IMR-90 (cell line): ENCODE data around the gene DNAJC3. TPM values are rescaled to one million over a fixed set of nuclear protein-coding genes. Genes with fewer than 3 reads are reported as not detected.
"Not testable (repeated sequence)": the region's sequence is repeated elsewhere in the genome, so short reads cannot be mapped to it uniquely, and the experiment has no call there.

Experiments used
- ATAC-seq: fragments of 200-7000 bp; cut with Tn5 transposase; 2 replicates; pipeline ENCODE4 v1.9.1; 2020; ENCODE audit warnings: low read depth, mild to moderate bottlenecking, moderate library complexity
- BruUV-seq: library from RNA; stranded (reverse); fragments of 400-500 nt; replicated peaks from 2 replicates; lab custom pipeline; 2021; lab: Mats Ljungman, UMichigan
- CTCF ChIA-PET: fragments of 300-600 bp; formaldehyde crosslinking; extraction: SDS; loops from one replicate; lab custom pipeline; 2021; ENCODE audit warnings: antibody characterized with exemption; lab: Yijun Ruan, JAX
- POLR2A ChIA-PET: fragments of 300-600 bp; sonication (Branson Sonifier 250); formaldehyde crosslinking; loops from one replicate; lab custom pipeline; 2022; ENCODE audit warnings: antibody characterized with exemption; ENCODE audit not compliant: unreplicated experiment; lab: Charles Lee
- DNase-seq: peaks from one replicate; pipeline ENCODE4 v3.0.0; 2013
- H2AFZ ChIP-seq: replicated peaks from 2 replicates; pipeline ENCODE3; 2013; ENCODE audit warnings: low read length, mild to moderate bottlenecking; ENCODE audit not compliant: poor library complexity
- H2AK5ac ChIP-seq: 2 replicates; pipeline ENCODE4 v1.6.1; 2013; ENCODE audit warnings: low read depth, low read length, inconsistent platforms
- H2AK9ac ChIP-seq: replicated peaks from 2 replicates; pipeline ENCODE3; 2013; ENCODE audit warnings: mild to moderate bottlenecking, low read depth, low read length, moderate library complexity; ENCODE audit not compliant: poor library complexity
- H2BK120ac ChIP-seq: 2 replicates; pipeline ENCODE4 v1.6.1; 2013; ENCODE audit warnings: low read depth, low read length, inconsistent platforms
- H2BK15ac ChIP-seq: 3 replicates; pipeline ENCODE4 v1.6.1; 2013; ENCODE audit warnings: low read depth, low read length, inconsistent platforms
- H2BK20ac ChIP-seq: 2 replicates; pipeline ENCODE4 v1.6.1; 2013; ENCODE audit warnings: low read depth, mild to moderate bottlenecking, inconsistent platforms, low read length, moderate library complexity
- H2BK5ac ChIP-seq: 2 replicates; pipeline ENCODE4 v1.6.1; 2013; ENCODE audit warnings: mild to moderate bottlenecking, low read depth, low read length, inconsistent platforms; ENCODE audit not compliant: poor library complexity, severe bottlenecking
- H3K14ac ChIP-seq: replicated peaks from 2 replicates; pipeline ENCODE4 v1.6.1; 2013; ENCODE audit warnings: low read depth, low read length, inconsistent platforms
- H3K18ac ChIP-seq: 2 replicates; pipeline ENCODE4 v1.6.1; 2013; ENCODE audit warnings: low read depth, low read length, control low read depth
- H3K23ac ChIP-seq: 2 replicates; pipeline ENCODE4 v1.6.1; 2013; ENCODE audit warnings: low read depth, low read length, inconsistent platforms
- H3K27ac ChIP-seq: 2 replicates; pipeline ENCODE4 v1.5.1; 2013; ENCODE audit warnings: mild to moderate bottlenecking, control low read depth, low read length; ENCODE audit not compliant: insufficient read depth
- H3K27me3 ChIP-seq: 2 replicates; pipeline ENCODE4 v1.6.1; 2013; ENCODE audit warnings: low read length; ENCODE audit not compliant: control insufficient read depth, insufficient read depth
- H3K36me3 ChIP-seq: 2 replicates; pipeline ENCODE4 v1.6.1; 2013; ENCODE audit warnings: low read length, mixed read lengths; ENCODE audit not compliant: control insufficient read depth, insufficient read depth
- H3K4ac ChIP-seq: 2 replicates; pipeline ENCODE4 v1.6.1; 2013; ENCODE audit warnings: low read depth, low read length, inconsistent platforms
- H3K4me1 ChIP-seq: 2 replicates; pipeline ENCODE4 v1.6.1; 2013; ENCODE audit warnings: low read length, mixed read lengths; ENCODE audit not compliant: control insufficient read depth, insufficient read depth
- H3K4me2 ChIP-seq: 2 replicates; pipeline ENCODE4 v1.6.1; 2013; ENCODE audit warnings: low read depth, mild to moderate bottlenecking, control low read depth, low read length, moderate library complexity
- H3K4me3 ChIP-seq: 2 replicates; pipeline ENCODE4 v1.5.1; 2013; ENCODE audit warnings: low read depth, mild to moderate bottlenecking, control low read depth, low read length, moderate library complexity; ENCODE audit not compliant: insufficient read depth
- H3K56ac ChIP-seq: 2 replicates; pipeline ENCODE4 v1.6.1; 2013; ENCODE audit warnings: low read length, inconsistent platforms; ENCODE audit not compliant: insufficient read depth; ENCODE audit errors: extremely low read depth
- H3K79me1 ChIP-seq, 2 experiments: 2 replicates each; pipeline ENCODE4 v1.6.1; 2013; ENCODE audit warnings: low read length in 2 of 2, inconsistent platforms in 1 of 2, low read depth in 1 of 2
- H3K9ac ChIP-seq: 2 replicates; pipeline ENCODE4 v1.6.1; 2013; ENCODE audit warnings: low read depth, low read length, control low read depth
- H3K9me1 ChIP-seq: 2 replicates; pipeline ENCODE4 v1.6.1; 2013; ENCODE audit warnings: low read length, inconsistent platforms; ENCODE audit not compliant: insufficient read depth
- H3K9me3 ChIP-seq: 2 replicates; pipeline ENCODE4 v1.6.1; 2013; ENCODE audit warnings: low read length; ENCODE audit not compliant: control insufficient read depth, insufficient read depth
- H4K20me1 ChIP-seq: 2 replicates; pipeline ENCODE4 v1.6.1; 2013; ENCODE audit warnings: low read length, inconsistent platforms; ENCODE audit not compliant: insufficient read depth
- H4K5ac ChIP-seq: 2 replicates; pipeline ENCODE4 v1.6.1; 2013; ENCODE audit warnings: mild to moderate bottlenecking, low read depth, low read length, control low read depth
- H4K8ac ChIP-seq, 2 experiments: 2 replicates each; pipeline ENCODE4 v1.6.1; 2013; ENCODE audit warnings: low read depth in 2 of 2, low read length in 2 of 2, control low read depth in 1 of 2, inconsistent platforms in 1 of 2
- H4K91ac ChIP-seq: 2 replicates; pipeline ENCODE4 v1.6.1; 2013; ENCODE audit warnings: low read depth, low read length, inconsistent platforms; ENCODE audit not compliant: insufficient read depth
- CHD1 ChIP-seq: IDR thresholded peaks from 2 replicates; pipeline ENCODE4 v1.6.1; 2012; ENCODE audit warnings: low read depth, low read length, improper control_type of control experiment
- FOS ChIP-seq: fragments of 150-350 bp; IDR thresholded peaks from 2 replicates; pipeline ENCODE4 v1.6.1; 2016; ENCODE audit warnings: low read depth, low read length
- MXI1 ChIP-seq: IDR thresholded peaks from 2 replicates; pipeline ENCODE4 v1.6.1; 2012; ENCODE audit warnings: low read depth, mild to moderate bottlenecking, low read length, moderate library complexity, borderline replicate concordance
- WGBS, 2 experiments: methylation state at CpG; one replicate each; pipeline versions ENCODE4 v1.1.5 to v1.1.7; 2013; ENCODE audit warnings: missing lambda C conversion rate in 2 of 2; ENCODE audit not compliant: insufficient read length in 1 of 2; ENCODE audit errors: extremely low coverage in 2 of 2; 5-methylcytosine and 5-hydroxymethylcytosine counted together
- dilution Hi-C: fragments of 300-500 bp; cut with HindIII; formaldehyde crosslinking; loops from one replicate; pipeline ENCODE4 v1.14.3; 2018; ENCODE audit warnings: low sequenced_read_pairs; ENCODE audit not compliant: unreplicated experiment
- in situ Hi-C: fragments of 300-500 bp; cut with MboI; formaldehyde crosslinking; loops from 3 replicates; pipeline ENCODE4 v1.14.3; 2019; ENCODE audit warnings: low sequenced_read_pairs, inconsistent platforms, mixed read lengths
- intact Hi-C: fragments of 100-400 bp; cut with micrococcal nuclease; formaldehyde crosslinking; loops from 2 replicates; pipeline ENCODE4 v1.10.0; 2022
- polyA plus RNA-seq, 3 experiments: library from polyadenylated mRNA; depleted of rRNA; stranded (reverse); fragments of >200 nt; gene quantifications; 2 replicates each; pipeline ENCODE4 v1.2.3, GENCODE V29; 2012; ENCODE audit warnings: low replicate concordance in 1 of 3
- total RNA-seq: library from RNA; depleted of rRNA; stranded (reverse); fragments of >200 nt; gene quantifications from 2 replicates; pipeline ENCODE4 v1.2.3, GENCODE V29; 2012

Gene DNAJC3
- total and polyA plus RNA-seq, 2 of the 4 experiments (the other 2 are of a cell fraction) = 10.7 to 28.5 TPM

GRCh38 chr13:95710313-95710712, 33.4 kb downstream of the DNAJC3 start:
- Histone ChIP-seq H4K8ac (no peak overlapping the region), H3K27me3 (no peaks in the 10 kb centered on the region), H2BK120ac (no peak overlapping the region), H3K14ac (no peak overlapping the region), H3K9me1 (peaks cover 10% of the 10 kb centered on the region), H4K91ac (no peak overlapping the region), H3K27ac (no peak overlapping the region), H2BK20ac (no peak overlapping the region), H2BK15ac (no peak overlapping the region), H3K36me3 (peaks cover 5% of the 10 kb centered on the region; the same call in 1 of the 2 replicates), H2BK5ac (no peak overlapping the region), H3K18ac (no peak overlapping the region), H3K79me1 (peaks cover 6 to 50% of the 10 kb centered on the region in 2 experiments; a peak in 3 of 4 replicates), H3K56ac (no peak overlapping the region), H3K4me1 (no peaks in the 10 kb centered on the region; the same call in 1 of the 2 replicates), H4K20me1 (peaks cover 26% of the 10 kb centered on the region), H3K4me3 (no peak overlapping the region), H3K4me2 (no peak overlapping the region), H3K4ac (no peak overlapping the region), H3K9me3 (no peaks in the 10 kb centered on the region), H3K9ac (no peak overlapping the region), H3K23ac (no peak overlapping the region), H4K5ac (no peak overlapping the region), H2AK5ac (no peak overlapping the region), H2AFZ (no peak overlapping the region), H2AK9ac (no peak overlapping the region)
- ChIA-PET CTCF (interaction anchor here (0.8 kb wide), 1 partner anchor 11 kb away, joined by 4 read pairs; no protein-coding TSS in a partner anchor), POLR2A (no interaction called here)
- peak; percentile 84 for DNase-seq
- no TSS peak for BruUV-seq
- no peak for ATAC-seq
- in situ Hi-C loops = no loop called here
- intact Hi-C loops = no loop called here
- dilution Hi-C loops = no loop called here
- WGBS, 2 experiments = 100% methylated on average over 1 of the region's 2 CpGs; no CpG with 5 or more reads in 1 of the 2 experiments
- TF ChIP-seq MXI1 (no peak), FOS (0 out of 2 replicates have a peak, but pooled peaks have one; percentile 7), CHD1 (no peak)

- H3K9ac ChIP-seq, H3K36me3 ChIP-seq, H4K8ac ChIP-seq, H4K5ac ChIP-seq, in situ Hi-C loops, H3K56ac ChIP-seq, H2BK5ac ChIP-seq, H2BK20ac ChIP-seq, H3K9me3 ChIP-seq, H2AFZ ChIP-seq, H3K27ac ChIP-seq, H3K18ac ChIP-seq, ATAC-seq, H3K14ac ChIP-seq, POLR2A ChIA-PET, H3K4me2 ChIP-seq, H3K4ac ChIP-seq, H3K4me3 ChIP-seq, H4K91ac ChIP-seq, H2AK9ac ChIP-seq, dilution Hi-C loops, H3K27me3 ChIP-seq, H2AK5ac ChIP-seq, H3K4me1 ChIP-seq, H2BK15ac ChIP-seq, intact Hi-C loops, H2BK120ac ChIP-seq, H3K23ac ChIP-seq, DNase-seq, BruUV-seq: not testable (repeated sequence)
- WGBS, 2 experiments = 100% methylated on average over 1 of the region's 4 CpGs; no CpG with 5 or more reads in 1 of the 2 experiments
- peaks cover 11 to 40% of the 10 kb centered on the region in 2 experiments; a peak in 3 of 4 replicates for H3K79me1 ChIP-seq
- CTCF ChIA-PET = interaction anchor here (1.9 kb wide), 1 partner anchor 121 kb away, joined by 5 read pairs; no protein-coding TSS in a partner anchor
- H3K9me1 ChIP-seq = peaks cover 13% of the 10 kb centered on the region
- peaks cover 15% of the 10 kb centered on the region for H4K20me1 ChIP-seq
Observed at GRCh38 chr13:95712846-95713245, 35.9 kb downstream of the DNAJC3 start.
